ENCODE results near the gene TRIM38.

- TF ChIP-seq POLR2AphosphoS5 (IDR thresholded peaks at IDR 0.05; ENCODE audit: borderline replicate concordance, low read depth, low read length) (no peak), EZH2 (IDR thresholded peaks at IDR 0.05) (no peak)
Observed at GRCh38 chr6:25943887-25944286, 18.7 kb upstream of the TRIM38 start.

Data from SK-N-MC (cell line).